Stimulated activated CD8-positive, alpha-beta memory T cell treated with anti-CD3 and anti-CD28 coated beads, Interleukin-4, amount 100 ng/mL, for 48 hours (primary cell): Measurements from ENCODE around the gene BIN1.

Source experiments
- DNase-seq: peaks from one replicate; pipeline ENCODE4 v3.0.0-alpha.2; 2020

Gene BIN1

DNA sequence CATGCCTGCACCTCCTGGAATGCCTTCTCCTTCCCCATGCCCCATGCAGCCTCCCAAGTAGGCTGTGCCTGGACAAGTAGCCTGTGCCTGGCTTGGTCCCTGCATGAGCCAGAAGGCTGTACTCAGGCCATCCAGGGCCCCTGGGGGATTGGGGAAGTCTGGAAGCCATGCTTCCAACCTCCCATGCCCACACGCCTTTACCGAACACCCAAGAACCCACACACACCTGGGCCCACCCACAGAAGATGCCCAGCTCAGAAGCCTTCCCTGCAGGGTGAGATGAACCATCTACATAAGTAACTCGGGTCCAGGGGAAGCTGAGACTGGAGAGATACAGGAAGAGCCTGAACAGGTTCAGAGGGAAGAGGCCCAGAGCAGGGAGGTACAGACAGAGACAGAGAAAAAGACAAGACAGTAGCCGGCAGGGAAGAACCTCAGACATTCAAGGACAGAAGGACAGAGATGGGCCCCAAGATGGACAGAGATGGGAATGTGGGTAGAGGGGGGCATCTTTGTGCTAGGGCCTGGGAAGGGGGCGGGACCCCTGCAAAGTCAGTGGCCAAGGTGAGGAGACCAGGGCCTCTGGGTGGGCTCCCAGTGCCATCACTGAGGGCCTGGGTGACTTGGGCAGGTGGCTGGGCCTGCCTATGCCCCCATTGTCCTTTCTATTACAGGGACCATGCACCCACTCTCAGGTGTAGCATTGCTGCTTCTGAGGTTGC is 4.3 kb downstream of the BIN1 start:
- DNase-seq = no peak

DNA sequence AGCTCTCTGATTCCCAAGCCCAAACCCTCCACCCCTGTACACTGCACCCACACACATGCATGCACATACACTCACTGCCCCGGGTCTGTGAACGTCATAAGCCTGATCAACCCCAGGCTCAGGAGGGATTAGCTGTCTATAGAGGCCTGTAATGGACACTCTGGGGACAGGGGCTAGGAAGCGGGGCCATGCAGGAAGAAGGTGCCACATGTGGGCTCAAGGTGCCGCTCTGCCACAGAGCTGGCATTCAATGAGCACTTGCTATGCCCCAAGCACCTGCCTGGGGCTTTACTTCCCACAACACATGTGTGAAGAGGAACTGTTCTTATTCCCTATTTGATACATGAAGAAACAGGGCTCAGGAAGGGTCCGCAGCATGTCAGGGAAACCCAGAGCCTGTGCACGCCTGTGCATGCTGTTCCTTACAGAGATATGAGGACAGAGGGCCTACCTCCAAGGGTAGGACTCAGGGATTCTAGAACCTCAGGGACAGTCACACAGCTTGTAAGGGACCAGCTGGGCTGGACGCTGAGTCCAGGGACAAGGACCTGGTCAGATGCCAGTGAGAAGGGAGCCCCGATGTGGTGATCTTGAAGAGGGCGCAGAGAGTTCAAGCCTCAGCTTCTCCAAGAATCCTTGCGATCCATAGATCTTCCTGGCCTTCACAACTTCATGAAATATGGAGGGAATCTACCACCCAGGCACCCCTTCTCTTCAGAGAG is 5.0 kb downstream of the BIN1 start:
- DNase-seq = no peak

DNA sequence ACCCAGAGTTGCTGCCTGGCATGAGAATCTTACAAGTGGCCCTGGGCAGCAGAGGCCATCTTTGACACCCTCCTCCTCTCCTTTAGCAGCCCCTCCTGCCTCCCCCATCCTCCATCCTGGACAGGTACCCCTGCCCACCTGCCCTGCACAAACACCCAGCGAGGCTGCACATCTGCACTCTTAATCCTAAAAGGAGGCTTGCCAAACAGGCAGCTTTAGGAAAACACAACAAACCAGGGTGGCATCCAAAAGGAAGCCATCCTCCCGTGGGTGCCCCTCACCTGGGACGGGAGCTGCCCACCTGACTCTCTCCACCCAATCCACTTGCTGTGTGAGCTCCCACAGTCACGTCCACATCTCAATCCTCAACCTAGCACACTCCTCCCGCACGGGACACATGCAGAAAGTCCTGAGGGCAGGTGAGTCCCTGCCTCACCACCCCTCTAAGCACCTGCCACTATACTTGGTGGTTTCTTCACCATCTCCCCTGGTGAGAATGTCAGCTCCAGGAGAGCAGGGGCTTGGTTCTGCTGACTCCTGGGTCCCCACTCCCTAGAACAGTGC is 5.8 kb downstream of the BIN1 start:
- no peak for DNase-seq

DNA sequence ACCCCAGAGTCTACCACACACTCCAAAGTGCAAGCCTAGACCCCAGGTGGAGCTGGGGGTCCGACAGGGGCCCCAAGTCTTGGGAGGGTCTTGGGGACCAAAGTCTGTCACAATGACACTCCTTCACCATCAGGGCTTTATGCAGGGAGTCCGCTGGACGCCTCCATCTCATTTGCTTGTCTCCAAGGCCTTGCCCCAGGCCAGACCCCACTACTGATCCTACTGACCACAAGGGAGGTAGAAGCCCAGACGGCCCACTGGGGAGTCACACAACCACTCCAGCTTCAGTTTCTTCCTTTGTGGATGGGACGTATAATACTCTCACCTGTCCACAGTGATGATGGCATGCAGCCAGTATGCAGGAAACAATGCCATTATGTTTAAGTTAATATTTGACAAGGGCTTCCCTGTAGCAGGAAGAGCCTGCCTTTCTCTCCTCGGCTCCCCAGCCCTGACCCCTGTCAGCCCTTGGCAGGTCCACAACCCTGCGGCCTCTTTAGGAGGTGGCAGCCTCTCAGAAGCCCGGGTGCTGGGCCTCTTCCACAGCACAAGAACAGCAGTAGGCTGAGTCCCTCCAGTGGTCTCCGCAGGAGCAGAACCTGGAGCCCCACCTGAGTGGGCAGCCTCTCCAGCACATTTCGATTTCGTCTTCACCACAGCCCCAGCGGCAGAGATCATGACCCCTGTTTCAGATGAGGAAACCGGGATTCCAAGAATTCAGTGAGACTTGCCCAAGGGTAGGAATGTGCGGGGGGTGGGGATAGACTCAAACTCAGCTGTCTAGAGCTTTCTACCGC is 6.5 kb downstream of the BIN1 start:
- no peak for DNase-seq

DNA sequence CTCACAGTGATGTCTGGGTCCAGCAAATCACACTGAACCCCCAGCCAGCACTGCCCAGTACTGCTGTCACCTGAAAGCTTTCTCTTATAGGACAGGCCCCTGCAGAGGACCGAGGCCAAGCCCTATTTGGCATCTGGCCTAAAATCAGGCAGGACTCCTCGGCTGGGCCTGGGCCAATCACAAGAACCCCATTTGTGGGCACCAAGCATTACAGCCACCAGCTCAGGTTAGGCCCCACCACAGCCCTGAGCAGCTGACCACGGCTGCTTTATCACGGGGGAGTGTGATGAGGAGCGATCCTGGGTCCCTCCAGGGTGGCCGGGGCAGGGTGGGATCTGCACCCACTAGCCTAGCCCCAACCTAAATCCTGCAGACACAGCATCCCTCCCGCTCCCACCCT is 8.2 kb downstream of the BIN1 start:
- no peak for DNase-seq

DNA sequence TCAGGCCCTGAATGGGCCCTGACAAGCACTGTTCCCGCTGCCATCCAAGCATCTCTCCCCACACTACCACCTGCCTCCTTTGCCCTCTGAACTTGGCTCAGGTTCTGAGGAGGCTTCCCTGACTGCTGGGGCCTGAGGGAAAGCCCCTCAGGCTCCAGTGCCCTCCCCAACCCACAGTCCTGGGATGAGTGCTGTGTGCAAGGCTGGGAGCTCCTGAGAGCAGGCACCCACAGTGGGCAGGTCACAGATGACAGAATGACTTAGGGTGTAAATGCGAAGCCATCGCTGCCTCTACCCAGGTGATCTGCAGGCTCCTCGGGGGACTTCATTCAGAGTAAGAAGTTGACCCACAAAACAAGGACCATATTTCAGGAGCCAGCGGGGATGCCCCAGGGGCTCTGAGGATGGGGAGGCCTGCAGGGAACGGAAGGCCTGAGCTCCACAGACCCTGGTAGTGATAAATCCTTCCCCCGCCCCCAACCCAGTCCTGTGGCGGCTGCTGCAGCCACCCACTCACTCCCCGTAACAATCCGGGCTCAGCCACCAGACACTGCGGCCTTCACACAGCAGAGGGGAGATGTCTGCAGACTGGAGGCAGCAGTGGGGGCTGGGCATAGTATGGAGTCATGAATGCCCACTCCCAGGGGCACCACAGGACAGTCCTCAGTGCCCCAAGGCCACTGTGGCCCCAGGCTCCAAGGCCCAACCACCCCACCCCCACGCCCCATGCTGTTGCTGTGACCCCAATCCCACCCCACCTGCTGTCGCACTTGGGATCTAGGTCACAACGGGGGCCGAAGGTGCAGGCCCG is 8.9 kb downstream of the BIN1 start:
- DNase-seq = no peak

DNA sequence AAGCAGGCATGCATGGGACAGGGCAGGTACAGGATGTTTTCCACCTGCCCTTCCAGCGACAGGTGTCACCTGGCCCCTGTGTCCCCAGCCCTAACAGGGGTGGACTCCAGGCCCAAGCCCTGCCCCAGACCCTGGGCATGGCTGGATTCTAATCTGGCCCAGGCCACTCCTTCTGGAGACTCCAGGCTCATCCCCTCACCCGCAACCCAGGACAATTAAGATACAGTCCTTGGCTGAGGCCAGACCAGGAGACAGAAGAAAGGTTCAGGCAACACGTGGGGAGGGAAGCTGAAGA is 9.5 kb downstream of the BIN1 start:
- no peak for DNase-seq

DNA sequence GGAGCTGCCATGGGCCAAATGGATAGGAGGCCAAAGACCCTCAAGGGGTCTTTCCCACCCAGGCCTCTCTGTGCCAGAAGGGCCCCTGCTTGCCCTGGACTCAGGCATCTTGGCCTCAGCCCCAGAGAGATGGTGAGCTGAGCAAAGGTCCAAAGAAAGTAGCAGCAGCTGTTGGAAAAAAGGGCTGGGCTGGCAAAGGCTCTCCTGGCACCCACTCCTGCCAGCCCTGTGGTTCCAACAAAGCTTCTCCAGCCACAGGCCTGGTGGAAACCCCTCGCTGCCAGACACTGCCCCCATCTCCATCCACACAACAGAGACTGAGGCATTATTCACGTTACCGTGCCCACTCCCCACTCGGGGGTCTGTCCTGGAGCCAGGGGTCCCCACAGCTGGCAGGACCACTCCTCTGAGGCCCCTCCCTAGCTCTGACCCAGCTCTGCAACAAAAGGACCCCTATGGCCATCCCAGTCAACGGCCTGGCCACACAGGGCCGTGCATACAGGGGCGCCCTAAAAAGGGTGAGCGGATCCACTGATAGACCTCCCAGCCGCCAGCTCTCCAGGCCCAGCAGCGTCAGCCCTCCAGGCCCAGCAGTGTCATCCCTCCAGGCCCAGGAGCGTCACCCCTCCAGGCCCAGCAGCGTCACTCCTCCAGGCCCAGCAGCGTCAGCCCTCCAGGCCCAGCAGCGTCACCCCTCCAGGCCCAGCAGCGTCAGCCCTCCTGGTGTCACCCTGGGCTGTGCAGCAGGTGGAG is 10.1 kb downstream of the BIN1 start:
- DNase-seq = no peak

DNA sequence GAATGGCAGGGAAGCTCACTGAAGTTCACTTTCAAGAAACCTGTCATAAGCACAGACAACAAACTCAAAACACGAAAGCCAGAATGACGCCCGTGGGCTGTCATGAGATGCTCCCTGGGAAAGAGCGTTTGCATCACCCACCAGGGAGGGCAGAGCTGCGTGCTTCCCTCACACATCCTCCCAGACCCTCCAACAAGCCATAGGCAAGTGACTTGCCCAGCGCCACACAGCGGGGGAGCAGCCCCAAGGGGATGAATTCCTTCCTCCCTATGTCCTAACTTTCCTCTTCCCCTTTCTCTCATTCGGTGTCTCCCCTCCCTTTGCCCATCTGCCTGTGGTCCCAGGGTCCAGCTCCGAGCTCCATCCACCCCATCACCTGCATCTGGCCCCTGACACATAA is 10.7 kb downstream of the BIN1 start:
- DNase-seq = no peak

DNA sequence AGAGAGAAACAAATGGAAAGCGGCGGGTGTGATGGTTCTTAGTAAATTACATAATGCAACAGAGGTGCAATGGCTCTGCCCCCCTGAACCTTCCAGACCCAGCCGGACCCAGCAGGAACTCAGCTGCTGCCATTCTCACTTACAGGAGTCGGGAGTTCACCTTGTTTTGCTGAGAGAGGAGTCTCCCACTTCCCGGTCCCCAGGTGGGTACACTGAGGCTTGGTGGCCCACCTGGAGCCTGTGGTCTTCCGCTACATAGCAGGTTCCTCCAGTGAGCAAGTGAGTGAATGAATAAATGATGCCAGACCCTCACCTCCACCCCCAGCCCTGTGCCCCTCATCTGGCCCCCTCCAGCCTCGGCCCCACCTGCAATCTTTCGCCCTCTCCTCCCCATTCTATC is 11.2 kb downstream of the BIN1 start:
- no peak for DNase-seq

DNA sequence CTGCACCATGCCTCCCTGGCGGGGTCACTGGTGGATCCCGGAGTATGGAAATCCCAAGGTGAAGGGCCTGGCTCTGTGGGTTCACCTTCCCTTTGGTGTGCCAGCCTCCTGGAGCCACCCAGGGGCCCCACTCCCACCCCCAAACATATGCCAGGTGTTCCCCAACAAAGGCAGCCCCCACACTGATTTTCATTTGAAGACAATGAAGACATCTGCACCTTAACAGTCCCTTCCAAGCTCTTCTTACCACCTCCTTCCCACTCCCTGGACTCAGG is 11.7 kb downstream of the BIN1 start:
- no peak for DNase-seq

DNA sequence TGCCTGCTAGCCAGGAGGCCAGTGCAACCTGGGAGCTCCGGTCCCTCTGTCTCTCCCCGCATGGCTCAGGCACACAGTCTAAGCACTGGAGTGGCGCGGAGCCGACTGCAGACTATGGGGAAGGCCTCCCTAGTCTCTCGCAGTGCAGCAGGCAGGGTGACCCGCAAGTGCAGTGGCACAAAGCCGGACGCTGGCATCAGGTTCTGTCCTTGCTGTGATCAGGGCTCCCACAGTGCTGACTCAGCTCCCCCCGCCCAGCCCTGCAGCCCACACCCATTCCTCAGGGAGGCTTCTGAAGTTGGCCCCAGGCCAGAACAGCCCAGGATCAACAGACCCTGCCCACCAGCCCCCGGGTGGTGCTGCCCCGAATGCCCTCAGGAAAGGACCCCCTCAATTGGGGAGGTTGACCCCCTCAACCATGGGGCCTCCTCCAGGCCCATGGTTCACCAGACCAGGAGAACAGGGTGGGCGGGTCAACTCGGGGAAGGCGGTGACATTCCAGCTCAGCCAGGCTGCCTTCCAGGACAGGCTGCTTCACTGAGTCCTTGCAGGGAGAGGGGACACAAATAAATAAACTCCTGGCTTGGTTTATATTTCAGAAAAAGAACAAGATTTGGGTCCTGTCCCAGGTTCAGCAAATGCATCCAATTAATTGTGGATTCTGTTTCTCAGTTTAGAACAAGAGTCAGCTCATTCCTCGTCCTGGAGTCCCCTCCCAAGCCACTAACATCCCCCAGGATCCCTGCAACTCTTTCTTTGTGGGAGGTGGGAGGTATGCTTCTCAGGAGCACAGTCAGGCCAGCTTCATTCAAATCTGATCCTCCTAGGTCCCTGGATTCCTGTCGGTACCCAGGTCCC is 12.2 kb downstream of the BIN1 start:
- DNase-seq = no peak

DNA sequence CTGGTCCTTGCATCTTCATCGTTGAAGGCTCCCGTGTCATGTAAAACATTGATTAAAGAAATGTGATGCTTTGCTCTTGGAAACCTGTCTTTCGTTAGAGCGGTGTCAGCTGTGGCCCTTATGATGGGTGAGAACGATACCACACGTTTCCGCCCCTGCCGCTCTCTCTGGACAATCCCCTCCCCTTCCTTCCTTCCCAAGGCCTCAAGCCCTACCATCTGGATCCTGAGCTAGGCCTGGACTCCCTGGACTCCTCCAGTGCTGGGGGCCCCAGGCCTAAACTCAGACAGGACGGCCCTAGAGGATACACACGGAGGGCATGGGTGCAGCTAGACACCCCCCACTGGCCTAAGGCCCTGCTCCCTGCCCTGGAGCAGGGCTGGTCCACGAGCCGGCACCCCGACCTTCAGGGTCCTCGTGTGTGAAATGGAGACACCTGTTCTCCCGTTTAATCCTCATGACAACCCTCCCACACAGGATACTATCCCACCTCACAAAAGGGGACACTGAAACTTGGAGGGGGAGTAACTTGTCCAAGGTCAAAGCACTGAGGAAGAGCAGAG is 13.2 kb downstream of the BIN1 start:
- no peak for DNase-seq

DNA sequence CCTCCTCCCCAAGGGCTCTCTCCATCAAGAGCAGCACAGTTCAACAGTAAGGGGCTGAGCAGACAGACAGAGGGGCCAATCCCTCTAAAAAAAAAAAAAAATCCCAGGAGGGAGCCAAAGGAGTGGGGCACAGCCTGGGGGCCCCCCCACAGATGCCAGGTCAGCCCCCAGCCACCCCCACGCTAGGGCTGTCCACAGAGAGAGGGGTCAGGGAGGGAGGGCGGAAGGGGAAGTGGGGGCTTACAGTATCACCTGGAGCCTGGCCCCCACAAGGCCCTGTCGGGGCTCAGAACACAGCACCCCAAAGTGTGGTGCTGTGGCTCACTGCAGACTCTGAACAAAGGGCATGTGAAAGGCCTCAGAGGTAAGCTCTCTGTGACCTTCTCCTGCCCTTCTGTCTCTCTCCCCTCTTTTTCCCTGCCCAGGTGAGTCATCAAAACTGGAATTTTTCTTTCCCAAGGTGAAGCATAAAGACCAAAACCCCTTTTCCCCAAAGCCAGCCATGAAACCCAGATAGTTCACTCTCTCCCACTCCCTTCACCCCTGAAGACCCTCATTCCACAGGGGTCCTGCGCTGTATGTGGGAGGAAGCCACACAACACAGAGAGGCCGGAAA is 13.9 kb downstream of the BIN1 start:
- DNase-seq = no peak

DNA sequence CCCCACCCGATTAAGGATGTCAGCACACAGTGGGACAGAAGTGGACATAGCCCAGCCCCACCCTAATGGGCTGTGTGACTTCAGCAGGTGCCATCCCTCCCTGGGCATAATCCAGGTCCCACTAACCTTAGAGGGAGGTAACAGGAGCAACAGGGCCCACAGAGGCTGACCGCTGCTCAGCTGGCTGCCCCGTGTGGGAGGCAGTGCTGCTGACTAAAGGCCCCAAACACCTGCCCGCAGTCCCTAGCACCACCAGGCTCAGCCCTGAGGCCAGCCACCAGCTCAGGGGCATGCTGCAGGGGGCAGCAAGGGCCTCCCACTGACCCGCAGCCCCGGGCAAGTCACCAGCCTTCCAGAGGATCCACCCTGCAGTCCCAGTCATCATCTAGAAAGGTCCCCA is 14.6 kb downstream of the BIN1 start:
- DNase-seq = no peak

DNA sequence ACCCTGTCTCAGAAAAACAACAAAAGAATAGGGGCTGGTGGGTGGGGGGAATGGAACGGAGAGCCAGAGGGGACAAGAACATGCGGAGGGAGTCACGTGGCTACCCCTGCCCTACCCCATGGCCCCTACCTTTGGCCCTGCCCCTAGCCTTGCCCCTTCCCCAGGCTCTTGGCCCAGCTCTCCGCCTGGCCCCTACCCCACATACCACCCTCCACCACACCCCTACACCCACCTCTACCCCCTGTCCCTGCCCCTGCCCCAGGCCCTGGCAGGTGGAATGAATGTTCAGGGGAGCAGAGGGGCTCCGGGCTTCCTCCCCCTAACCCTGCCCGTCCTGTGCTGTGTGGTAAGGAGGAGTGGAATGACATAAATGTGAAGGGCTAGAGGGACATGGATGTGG is 15.1 kb downstream of the BIN1 start:
- no peak for DNase-seq

DNA sequence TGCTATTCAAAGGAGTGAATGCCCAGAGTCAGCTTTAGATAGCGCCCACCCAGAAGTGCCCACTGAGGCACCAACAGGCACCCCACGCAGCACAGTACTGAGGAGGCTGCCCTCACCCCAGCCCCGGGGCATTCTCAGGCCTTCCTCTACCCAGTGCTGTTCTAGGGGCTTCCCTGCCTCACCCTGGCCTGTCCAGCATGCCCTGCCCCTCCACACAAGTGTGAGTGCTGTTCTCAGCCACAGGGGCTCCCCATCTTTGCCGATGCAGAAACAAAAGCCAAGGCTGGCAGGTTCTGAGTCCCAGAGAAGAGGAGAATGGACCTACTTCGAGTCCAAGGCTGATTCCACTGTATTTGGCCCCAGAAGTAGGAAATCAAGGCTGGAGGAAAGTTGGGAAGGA is 15.8 kb downstream of the BIN1 start:
- DNase-seq = no peak

DNA sequence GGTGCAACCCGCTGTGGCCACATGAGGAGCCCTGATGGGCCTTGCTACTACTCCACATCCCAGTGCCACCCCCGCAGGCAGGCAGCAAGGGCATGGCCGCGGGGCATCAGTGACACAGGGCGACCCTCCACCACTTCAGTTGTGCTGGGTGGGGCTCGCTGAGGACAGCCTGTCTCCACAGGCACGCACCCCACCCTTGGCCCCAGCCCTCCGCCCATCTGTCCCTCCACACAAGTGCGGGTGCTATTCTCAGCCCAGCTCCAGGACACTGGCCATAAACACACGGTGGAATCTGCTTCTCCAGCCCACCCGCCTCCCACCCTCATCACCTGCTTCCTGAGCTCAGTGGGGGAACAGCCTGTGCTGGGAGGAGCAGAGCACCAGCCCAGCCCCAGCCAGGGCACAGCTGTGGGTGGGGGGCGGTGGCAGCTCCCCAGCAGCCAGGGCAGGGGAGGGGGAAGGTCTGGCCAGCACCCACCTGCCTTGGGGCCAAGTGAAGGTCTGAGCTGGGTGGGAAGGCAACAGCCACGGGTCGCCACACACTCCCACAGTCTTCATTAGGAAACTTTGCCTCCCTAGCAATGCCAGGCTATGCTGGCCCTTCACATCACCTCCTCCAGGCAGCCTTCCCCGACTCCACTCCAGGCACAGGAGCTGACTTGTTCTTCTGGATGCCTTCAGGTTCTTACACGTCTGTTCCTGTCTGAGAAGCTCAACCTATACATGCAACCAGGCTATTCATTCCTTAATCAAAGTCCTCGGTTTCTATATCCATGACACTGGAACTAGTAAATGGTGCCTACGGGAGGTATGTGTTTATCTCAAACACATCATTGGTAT is 16.5 kb downstream of the BIN1 start:
- no peak for DNase-seq

DNA sequence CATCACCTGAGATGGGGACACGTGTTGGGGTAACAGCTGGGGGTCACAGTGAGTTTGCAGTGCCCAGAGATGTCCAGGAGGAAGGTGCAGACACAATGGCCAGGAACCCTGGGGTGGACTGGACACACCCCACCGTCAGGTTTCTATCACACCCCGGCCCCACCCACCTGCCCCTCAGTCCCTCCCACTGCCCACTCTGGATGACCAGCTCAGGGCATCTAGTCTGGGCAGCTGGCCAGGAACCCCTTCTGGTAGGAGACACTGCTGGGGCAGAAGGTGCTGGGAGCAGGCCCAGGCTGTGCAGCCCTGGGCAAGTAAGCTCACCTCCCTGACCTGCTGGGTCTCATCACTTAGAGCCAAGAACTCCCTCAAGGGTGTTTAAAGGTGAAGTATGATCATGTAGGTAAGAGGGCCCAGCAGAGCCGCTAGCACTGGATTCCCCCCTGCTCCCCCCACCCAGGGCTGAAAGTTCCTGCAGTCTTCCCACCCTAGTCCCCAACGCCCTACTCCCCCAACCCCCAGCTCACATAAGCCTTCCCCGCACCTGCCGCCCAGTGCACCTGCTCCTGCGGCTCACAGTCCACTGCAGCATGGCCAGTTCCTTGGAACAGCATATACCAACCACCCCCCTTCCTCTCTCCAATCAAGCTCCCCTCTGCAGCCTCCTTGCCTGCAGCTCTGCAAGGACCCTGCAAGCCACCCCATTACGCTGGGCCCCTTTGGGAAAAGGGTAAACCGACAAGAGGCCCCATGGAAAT is 17.3 kb downstream of the BIN1 start:
- DNase-seq = no peak
